ENCODE data around the gene RFNG. TPM values are rescaled to one million over a fixed set of nuclear protein-coding genes. Genes with fewer than 3 reads are reported as not detected.

RFNG gene
- total and polyA plus RNA-seq, 5 donors from 2014 or later, result 3.2 to 35.1 (median 5.4) TPM

DNA sequence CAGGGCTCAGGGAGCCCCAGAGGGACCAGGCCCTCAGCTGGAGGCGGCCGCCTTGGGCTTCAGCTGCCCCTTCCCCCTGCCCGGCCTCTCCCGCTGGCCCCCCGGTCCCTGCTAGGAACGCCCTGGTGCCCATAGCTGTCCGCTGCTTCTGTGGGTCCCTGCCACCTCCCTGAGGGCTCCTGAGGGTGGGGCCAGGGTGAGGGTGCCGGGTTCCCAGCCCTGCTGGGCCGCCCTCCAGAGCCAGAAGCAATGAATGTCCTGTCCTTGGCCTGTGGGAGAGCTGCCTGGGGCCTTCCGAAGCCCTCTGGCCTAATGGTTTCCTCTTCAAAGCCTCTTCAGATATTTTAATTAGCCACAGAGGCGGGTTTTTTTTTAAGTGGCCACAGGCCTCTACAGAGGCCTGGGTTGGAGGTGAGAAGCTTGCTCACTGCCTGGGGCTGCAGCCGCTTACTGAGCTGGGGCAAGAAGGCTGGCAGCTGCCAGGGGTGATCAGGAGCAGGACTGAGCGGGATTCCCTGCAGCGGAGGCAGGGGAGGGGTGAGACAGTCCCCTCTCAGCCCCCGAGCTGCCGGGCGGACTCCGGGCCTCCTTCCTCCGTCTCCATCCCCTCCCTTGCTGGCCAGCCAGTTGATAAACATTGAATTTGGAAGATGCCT, 38.8 kb downstream of the RFNG start:
- Mint-ChIP-seq H3K9me3 (no peaks in the 10 kb centered on the region), H3K36me3 (no peaks in the 10 kb centered on the region), H3K4me3 (no peak overlapping the region), H3K27ac (no peak overlapping the region), H3K27me3 (no peaks in the 10 kb centered on the region), H3K4me1 (no peaks in the 10 kb centered on the region)
- Histone ChIP-seq H3K9me3 (ENCODE audit: control insufficient read depth in 2 of 2, low read length in 2 of 2) (no peaks in the 10 kb centered on the region), H3K27me3 (ENCODE audit: control insufficient read depth, insufficient read depth, low read length) (no peaks in the 10 kb centered on the region), H3K36me3 (ENCODE audit: control insufficient read depth, insufficient read depth, low read length) (no peaks in the 10 kb centered on the region), H3K27ac (ENCODE audit: insufficient read depth, low read length, poor library complexity, severe bottlenecking) (no peak overlapping the region), H3K4me3 (ENCODE audit: low read depth, low read length) (no peak overlapping the region), H3K4me1 (ENCODE audit: control insufficient read depth, insufficient read depth, low read length, poor library complexity, severe bottlenecking) (no peaks in the 10 kb centered on the region)
- DNase-seq (no peak), ATAC-seq (ENCODE audit: low read depth in 2 of 2) (no peak)

DNA sequence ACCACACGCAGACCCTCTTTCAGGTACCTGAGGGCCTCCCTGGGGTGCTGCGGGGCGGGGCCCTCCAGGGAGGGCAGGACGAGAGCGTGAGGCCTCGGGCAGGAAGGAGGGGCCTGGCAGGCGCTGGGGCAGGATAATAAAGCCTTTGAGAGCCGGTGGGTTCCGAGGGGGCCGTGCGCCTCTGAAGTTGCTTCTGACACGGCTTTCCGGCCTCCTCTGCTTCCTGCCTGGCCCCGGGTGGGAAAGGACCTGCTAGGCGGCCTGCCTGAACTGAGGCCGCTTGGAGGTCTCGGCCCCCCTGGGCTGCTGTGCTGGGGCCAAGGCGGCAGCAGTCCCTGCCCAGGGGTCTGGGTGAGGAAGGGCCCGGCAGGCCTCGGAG, 39.4 kb downstream of the RFNG start:
- H3K9me3 ChIP-seq (ENCODE audit: control insufficient read depth in 2 of 2, low read length in 2 of 2), result no peaks in the 10 kb centered on the region
- no peak overlapping the region for H3K4me3 Mint-ChIP-seq
- H3K36me3 ChIP-seq (ENCODE audit: control insufficient read depth, insufficient read depth, low read length), result no peaks in the 10 kb centered on the region
- no peak for DNase-seq
- peak in 1 of 2 donors; percentile 8 for ATAC-seq (ENCODE audit: low read depth in 2 of 2)
- H3K4me3 ChIP-seq (ENCODE audit: low read depth, low read length), result no peak overlapping the region
- H3K27ac ChIP-seq (ENCODE audit: insufficient read depth, low read length, poor library complexity, severe bottlenecking), result no peak overlapping the region
- no peaks in the 10 kb centered on the region for H3K4me1 Mint-ChIP-seq
- H3K9me3 Mint-ChIP-seq, result no peaks in the 10 kb centered on the region
- H3K27me3 ChIP-seq (ENCODE audit: control insufficient read depth, insufficient read depth, low read length), result no peaks in the 10 kb centered on the region
- H3K27ac Mint-ChIP-seq, result no peak overlapping the region
- H3K36me3 Mint-ChIP-seq, result no peaks in the 10 kb centered on the region
- no peaks in the 10 kb centered on the region for H3K4me1 ChIP-seq (ENCODE audit: control insufficient read depth, insufficient read depth, low read length, poor library complexity, severe bottlenecking)
- no peaks in the 10 kb centered on the region for H3K27me3 Mint-ChIP-seq

DNA sequence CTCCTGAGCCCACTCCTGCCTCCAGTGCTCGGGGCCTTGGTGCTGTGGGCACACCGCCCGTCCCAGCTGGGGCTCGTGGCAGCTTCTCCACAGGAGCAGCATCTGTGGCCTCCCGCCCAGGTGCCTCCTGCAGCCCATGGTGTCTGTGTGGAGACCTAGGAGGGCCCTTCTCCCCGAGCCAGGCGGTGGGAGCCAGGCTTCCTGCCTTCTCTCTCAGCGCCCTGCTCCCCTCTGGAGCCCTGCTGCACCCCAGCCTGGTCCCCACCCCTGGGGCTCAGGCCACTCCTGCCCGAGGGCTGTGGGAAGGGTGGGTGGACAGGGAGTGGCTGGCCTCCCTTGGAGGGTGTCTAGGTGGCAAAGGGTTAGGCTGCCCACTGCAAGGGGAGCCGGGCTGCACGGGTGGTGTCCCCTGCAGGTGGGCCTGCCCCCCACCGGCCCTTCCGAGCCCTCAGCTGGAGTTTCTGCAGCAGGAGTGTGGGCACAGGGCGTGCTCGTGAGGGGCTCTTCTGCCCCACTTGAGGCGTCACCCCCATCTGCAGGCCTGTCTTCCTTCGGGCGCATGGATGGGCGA, 39.9 kb downstream of the RFNG start:
- Mint-ChIP-seq H3K9me3 (no peaks in the 10 kb centered on the region), H3K27ac (no peak overlapping the region)

DNA sequence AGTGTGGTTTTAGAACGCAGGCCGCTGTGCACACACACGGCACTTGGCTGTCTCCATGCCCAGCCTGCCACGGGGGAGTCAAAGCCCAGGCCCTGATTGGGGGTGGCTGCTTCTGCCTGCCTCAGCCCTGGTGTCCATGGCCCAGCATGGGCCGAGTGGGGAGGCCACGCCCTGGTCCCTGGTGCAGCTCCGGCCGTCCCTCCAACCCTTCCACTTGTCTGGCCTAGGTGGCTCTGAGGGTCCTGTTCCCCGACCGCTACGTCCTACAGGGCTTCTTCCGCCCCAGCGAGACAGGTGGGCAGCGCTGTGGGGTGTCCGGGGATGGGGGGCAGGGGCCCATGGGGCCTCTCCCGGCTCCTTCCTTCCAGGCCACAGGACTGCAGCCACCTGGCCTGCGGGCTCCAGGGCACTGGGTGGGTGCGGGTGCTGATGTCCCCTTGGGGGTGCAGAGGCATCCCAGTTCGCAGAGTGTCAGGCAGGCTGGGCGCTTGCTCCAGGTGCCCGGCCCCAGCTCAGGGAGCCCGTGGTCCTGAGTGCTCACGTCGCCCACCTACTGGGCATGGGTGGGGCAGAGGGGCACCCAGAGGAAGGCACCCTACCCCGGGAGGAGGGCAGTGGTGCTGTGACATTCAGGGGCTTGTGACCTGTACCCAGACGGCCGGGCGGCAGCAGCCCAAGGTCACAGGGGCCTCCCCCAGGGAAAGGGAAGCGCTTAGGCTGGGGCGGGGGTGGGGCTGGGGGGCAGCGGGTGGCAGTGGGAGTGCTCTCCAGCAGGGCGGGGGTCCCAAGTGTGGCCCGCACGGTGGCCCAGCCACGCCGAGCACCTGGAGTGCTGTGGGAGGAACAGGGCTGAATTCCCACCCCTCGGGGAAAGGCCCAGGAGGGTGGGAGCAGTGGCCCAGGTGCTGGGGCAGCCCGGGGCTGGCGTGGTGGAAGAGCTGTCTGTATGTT, 40.8 kb downstream of the RFNG start:
- H3K27me3 Mint-ChIP-seq, result no peaks in the 10 kb centered on the region
- H3K4me1 Mint-ChIP-seq, result no peaks in the 10 kb centered on the region
- no peaks in the 10 kb centered on the region for H3K27me3 ChIP-seq (ENCODE audit: control insufficient read depth, insufficient read depth, low read length)
- H3K36me3 Mint-ChIP-seq, result no peaks in the 10 kb centered on the region
- DNase-seq (no peak), ATAC-seq (ENCODE audit: low read depth in 2 of 2) (no peak)
- no peaks in the 10 kb centered on the region for H3K9me3 ChIP-seq (ENCODE audit: control insufficient read depth in 2 of 2, low read length in 2 of 2)
- H3K4me3 ChIP-seq (ENCODE audit: low read depth, low read length), result no peak overlapping the region
- no peak overlapping the region for H3K27ac Mint-ChIP-seq
- H3K9me3 Mint-ChIP-seq, result no peaks in the 10 kb centered on the region
- no peaks in the 10 kb centered on the region for H3K36me3 ChIP-seq (ENCODE audit: control insufficient read depth, insufficient read depth, low read length)
- H3K27ac ChIP-seq (ENCODE audit: insufficient read depth, low read length, poor library complexity, severe bottlenecking), result no peak overlapping the region
- no peaks in the 10 kb centered on the region for H3K4me1 ChIP-seq (ENCODE audit: control insufficient read depth, insufficient read depth, low read length, poor library complexity, severe bottlenecking)
- H3K4me3 Mint-ChIP-seq, result no peak overlapping the region

More for the DNA sequence above, 39.9 kb downstream of the RFNG start:
- H3K4me1 ChIP-seq (ENCODE audit: control insufficient read depth, insufficient read depth, low read length, poor library complexity, severe bottlenecking), result no peaks in the 10 kb centered on the region
- no peaks in the 10 kb centered on the region for H3K36me3 ChIP-seq (ENCODE audit: control insufficient read depth, insufficient read depth, low read length)
- H3K9me3 ChIP-seq (ENCODE audit: control insufficient read depth in 2 of 2, low read length in 2 of 2), result no peaks in the 10 kb centered on the region
- Mint-ChIP-seq H3K4me1 (no peaks in the 10 kb centered on the region), H3K36me3 (no peaks in the 10 kb centered on the region), H3K27me3 (no peaks in the 10 kb centered on the region), H3K4me3 (no peak overlapping the region)
- no peak for DNase-seq
- H3K27me3 ChIP-seq (ENCODE audit: control insufficient read depth, insufficient read depth, low read length), result no peaks in the 10 kb centered on the region
- no peak overlapping the region for H3K4me3 ChIP-seq (ENCODE audit: low read depth, low read length)
- H3K27ac ChIP-seq (ENCODE audit: insufficient read depth, low read length, poor library complexity, severe bottlenecking), result no peak overlapping the region
- ATAC-seq (ENCODE audit: low read depth in 2 of 2), result no peak

DNA sequence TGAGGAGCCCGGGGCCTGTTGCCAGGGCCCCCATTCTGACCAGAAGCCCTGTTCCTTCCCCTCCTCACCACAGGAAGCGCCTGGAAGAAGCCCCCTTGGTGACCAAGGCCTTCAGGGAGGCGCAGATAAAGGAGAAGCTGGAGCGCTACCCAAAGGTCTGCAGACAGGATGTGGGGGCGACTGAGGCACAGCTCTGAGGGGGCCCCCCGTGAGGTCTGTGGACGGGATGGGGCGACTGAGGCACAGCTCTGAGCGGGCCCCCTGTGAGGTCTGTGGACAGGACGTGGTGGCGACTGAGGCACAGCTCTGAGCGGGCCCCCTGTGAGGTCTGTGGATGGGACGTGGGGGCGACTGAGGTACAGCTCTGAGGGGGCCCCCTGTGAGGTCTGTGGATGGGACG, 42.2 kb downstream of the RFNG start:
- H3K9me3 Mint-ChIP-seq, result no peaks in the 10 kb centered on the region
- H3K36me3 ChIP-seq (ENCODE audit: control insufficient read depth, insufficient read depth, low read length), result no peaks in the 10 kb centered on the region
- H3K4me3 ChIP-seq (ENCODE audit: low read depth, low read length), result no peak overlapping the region
- H3K27me3 Mint-ChIP-seq, result no peaks in the 10 kb centered on the region
- H3K27me3 ChIP-seq (ENCODE audit: control insufficient read depth, insufficient read depth, low read length), result no peaks in the 10 kb centered on the region
- H3K27ac Mint-ChIP-seq, result no peak overlapping the region
- H3K4me1 ChIP-seq (ENCODE audit: control insufficient read depth, insufficient read depth, low read length, poor library complexity, severe bottlenecking), result no peaks in the 10 kb centered on the region
- H3K9me3 ChIP-seq (ENCODE audit: control insufficient read depth in 2 of 2, low read length in 2 of 2), result no peaks in the 10 kb centered on the region
- ATAC-seq (ENCODE audit: low read depth in 2 of 2) (no peak), DNase-seq (no peak)
- H3K27ac ChIP-seq (ENCODE audit: insufficient read depth, low read length, poor library complexity, severe bottlenecking), result no peak overlapping the region
- no peaks in the 10 kb centered on the region for H3K4me1 Mint-ChIP-seq
- H3K36me3 Mint-ChIP-seq, result no peaks in the 10 kb centered on the region
- no peak overlapping the region for H3K4me3 Mint-ChIP-seq

DNA sequence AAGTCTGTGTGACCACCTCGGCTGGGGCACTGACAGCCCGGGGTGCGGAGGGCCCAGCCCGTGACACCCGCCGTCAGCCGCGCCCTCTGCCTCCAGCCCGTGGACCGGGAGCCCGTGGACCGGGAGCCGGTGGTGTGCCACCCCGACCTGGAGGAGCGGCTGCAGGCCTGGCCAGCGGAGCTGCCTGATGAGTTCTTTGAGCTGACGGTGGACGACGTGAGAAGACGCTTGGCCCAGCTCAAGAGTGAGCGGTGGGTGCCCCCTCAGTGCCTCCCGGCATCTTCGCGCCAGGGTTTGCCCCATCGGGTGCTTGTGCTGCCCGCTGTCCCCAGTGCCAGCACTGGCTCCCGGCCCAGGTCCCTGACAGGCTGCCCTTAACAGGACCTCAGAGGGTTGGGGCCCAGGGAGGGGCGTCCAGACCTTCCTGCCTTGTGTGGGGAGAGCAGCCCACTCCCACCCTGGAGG, 42.6 kb downstream of the RFNG start:
- H3K27ac Mint-ChIP-seq, result no peak overlapping the region
- H3K36me3 Mint-ChIP-seq, result no peaks in the 10 kb centered on the region
- Histone ChIP-seq H3K4me3 (ENCODE audit: low read depth, low read length) (no peak overlapping the region), H3K9me3 (ENCODE audit: control insufficient read depth in 2 of 2, low read length in 2 of 2) (no peaks in the 10 kb centered on the region), H3K4me1 (ENCODE audit: control insufficient read depth, insufficient read depth, low read length, poor library complexity, severe bottlenecking) (no peaks in the 10 kb centered on the region), H3K27ac (ENCODE audit: insufficient read depth, low read length, poor library complexity, severe bottlenecking) (no peak overlapping the region), H3K36me3 (ENCODE audit: control insufficient read depth, insufficient read depth, low read length) (no peaks in the 10 kb centered on the region), H3K27me3 (ENCODE audit: control insufficient read depth, insufficient read depth, low read length) (no peaks in the 10 kb centered on the region)
- no peaks in the 10 kb centered on the region for H3K9me3 Mint-ChIP-seq
- H3K4me1 Mint-ChIP-seq, result no peaks in the 10 kb centered on the region
- DNase-seq, result no peak
- ATAC-seq (ENCODE audit: low read depth in 2 of 2), result no peak
- H3K4me3 Mint-ChIP-seq, result no peak overlapping the region
- H3K27me3 Mint-ChIP-seq, result no peaks in the 10 kb centered on the region

DNA sequence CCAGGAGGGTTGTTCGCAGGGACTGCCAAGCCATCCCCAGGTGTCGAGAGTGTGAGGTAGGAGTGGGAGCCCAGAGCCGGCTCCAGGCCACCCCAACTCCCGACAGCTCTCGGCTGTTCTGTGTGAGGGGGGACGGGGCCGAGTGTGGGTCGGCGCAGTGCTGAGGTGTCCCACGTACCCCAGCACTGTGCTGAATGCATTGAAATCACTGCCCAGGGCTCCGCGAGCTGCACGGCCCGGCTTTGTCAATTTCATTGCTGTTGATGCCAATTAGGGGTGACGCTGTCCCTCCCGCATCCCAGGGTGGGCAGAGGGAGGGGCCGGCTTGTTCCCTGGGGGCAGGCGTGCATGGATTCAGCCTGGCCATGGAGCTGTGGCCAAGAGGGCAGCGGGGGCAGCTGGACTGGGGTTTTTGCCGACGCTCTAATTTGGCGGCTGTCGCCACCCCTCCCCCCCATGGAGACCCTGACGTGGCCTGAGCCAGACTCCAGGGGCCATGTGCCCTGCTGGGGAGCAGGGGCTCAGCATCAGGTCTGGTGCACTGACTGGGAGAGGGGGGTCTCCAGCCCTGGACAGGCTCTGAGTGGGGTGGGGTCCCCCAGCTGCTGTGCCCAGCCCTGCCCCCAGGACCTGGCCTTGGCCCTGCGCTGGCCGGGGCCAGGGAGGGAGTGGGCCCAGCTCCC, 43.2 kb downstream of the RFNG start:
- Histone ChIP-seq H3K4me3 (ENCODE audit: low read depth, low read length) (no peak overlapping the region), H3K27ac (ENCODE audit: insufficient read depth, low read length, poor library complexity, severe bottlenecking) (no peak overlapping the region), H3K27me3 (ENCODE audit: control insufficient read depth, insufficient read depth, low read length) (no peaks in the 10 kb centered on the region), H3K4me1 (ENCODE audit: control insufficient read depth, insufficient read depth, low read length, poor library complexity, severe bottlenecking) (no peaks in the 10 kb centered on the region), H3K36me3 (ENCODE audit: control insufficient read depth, insufficient read depth, low read length) (no peaks in the 10 kb centered on the region), H3K9me3 (ENCODE audit: control insufficient read depth in 2 of 2, low read length in 2 of 2) (no peaks in the 10 kb centered on the region)
- Mint-ChIP-seq H3K4me3 (no peak overlapping the region), H3K36me3 (no peaks in the 10 kb centered on the region), H3K27me3 (no peaks in the 10 kb centered on the region), H3K4me1 (no peaks in the 10 kb centered on the region), H3K27ac (no peak overlapping the region), H3K9me3 (no peaks in the 10 kb centered on the region)
- DNase-seq (no peak), ATAC-seq (ENCODE audit: low read depth in 2 of 2) (no peak)
